GM12878 (cell line): ENCODE results near the gene TSSK3. TPM values are rescaled to one million over a fixed set of nuclear protein-coding genes. Genes with fewer than 3 reads are reported as not detected.

Source experiments
- ATAC-seq: fragments of 200-7000 bp; cut with Tn5 transposase; 3 replicates; pipeline ENCODE4 v1.9.1; 2020; ENCODE audit warnings: mild to moderate bottlenecking, moderate library complexity
- BruUV-seq: library from RNA; stranded (reverse); fragments of 400-500 nt; replicated peaks from 2 replicates; lab custom pipeline; 2021; lab: Mats Ljungman, UMichigan
- CTCF ChIA-PET: fragments of 300-600 bp; sonication (Branson Sonifier 250); formaldehyde crosslinking; extraction: SDS; loops from one replicate; lab custom pipeline; 2021; ENCODE audit warnings: inconsistent platforms; lab: Yijun Ruan, JAX
- POLR2A ChIA-PET: fragments of 350-600 bp; formaldehyde crosslinking; extraction: SDS; loops from one replicate; lab custom pipeline; 2021; ENCODE audit warnings: inconsistent platforms; lab: Charles Lee
- RAD21 ChIA-PET: fragments of 300-600 bp; sonication (Branson Sonifier 250); formaldehyde crosslinking; loops from one replicate; lab custom pipeline; 2023; ENCODE audit warnings: antibody characterized with exemption; ENCODE audit not compliant: unreplicated experiment; lab: Charles Lee
- SMC1A ChIA-PET: fragments of 300-600 bp; sonication (Branson Sonifier 250); formaldehyde crosslinking; loops from one replicate; lab custom pipeline; 2023; ENCODE audit not compliant: unreplicated experiment, uncharacterized antibody; lab: Charles Lee
- DNase-seq: peaks from one replicate; pipeline ENCODE4 v3.0.0-alpha.2; 2011; ENCODE audit warnings: low read depth, low spot score
- FAIRE-seq: peaks from 3 replicates; lab custom pipeline; 2011; peaks lifted over from hg19 to GRCh38; lab: Jason Lieb, UNC
- H2AFZ ChIP-seq: 2 replicates; pipeline ENCODE4 v1.6.0; 2011; ENCODE audit warnings: low read depth, low read length, control low read depth; ENCODE audit not compliant: control insufficient read depth
- H3K27ac ChIP-seq: 2 replicates; pipeline ENCODE4 v1.5.1; 2011; ENCODE audit warnings: control low read depth; ENCODE audit not compliant: control insufficient read depth, insufficient read depth
- H3K27me3 ChIP-seq, 2 experiments: replicated peaks in 1 of 2; 2 replicates each; pipeline versions ENCODE4 v1.6.0 to v1.6.1; 2011; ENCODE audit warnings: low read length in 1 of 2; ENCODE audit not compliant: control insufficient read depth in 2 of 2, insufficient read depth in 2 of 2
- H3K36me3 ChIP-seq, 2 experiments: 2 replicates each; pipeline ENCODE4 v1.5.1; 2011; ENCODE audit warnings: low read length in 1 of 2; ENCODE audit not compliant: control insufficient read depth in 2 of 2, insufficient read depth in 2 of 2
- H3K4me1 ChIP-seq: 2 replicates; pipeline ENCODE4 v1.6.1; 2011; ENCODE audit warnings: mild to moderate bottlenecking, low read length, moderate library complexity, mixed read lengths; ENCODE audit not compliant: control insufficient read depth, insufficient read depth
- H3K4me2 ChIP-seq: 2 replicates; pipeline ENCODE4 v1.6.0; 2011; ENCODE audit warnings: control low read depth; ENCODE audit not compliant: control insufficient read depth, insufficient read depth
- H3K4me3 ChIP-seq: fragments of 200-600 bp; sonication (generic); 2 replicates; pipeline ENCODE4 v1.5.1; 2016
- H3K79me2 ChIP-seq: 2 replicates; pipeline ENCODE4 v1.6.0; 2011; ENCODE audit warnings: low read length; ENCODE audit not compliant: control insufficient read depth, insufficient read depth
- H3K9ac ChIP-seq: 2 replicates; pipeline ENCODE4 v1.8.0; 2011; ENCODE audit warnings: low read length, control low read depth, mixed read lengths; ENCODE audit not compliant: control insufficient read depth, insufficient read depth
- H3K9me3 ChIP-seq: replicated peaks from 3 replicates; pipeline ENCODE4 v1.5.1; 2011; ENCODE audit warnings: mild to moderate bottlenecking, low read length; ENCODE audit not compliant: control insufficient read depth, insufficient read depth
- H4K20me1 ChIP-seq: 2 replicates; pipeline ENCODE4 v1.6.0; 2011; ENCODE audit not compliant: control insufficient read depth, insufficient read depth
- CHD1 ChIP-seq: IDR thresholded peaks from 2 replicates; pipeline ENCODE4 v1.6.1; 2012; ENCODE audit warnings: low read depth, low read length, improper control_type of control experiment
- CHD2 ChIP-seq: IDR thresholded peaks from 2 replicates; pipeline ENCODE4 v1.6.1; 2011; ENCODE audit warnings: low read depth, low read length, improper control_type of control experiment, borderline replicate concordance
- E2F8 ChIP-seq: fragments of 450-650 bp; IDR thresholded peaks from 2 replicates; pipeline ENCODE4 v1.6.1; 2018; ENCODE audit warnings: mild to moderate bottlenecking, low read depth, moderate library complexity; ENCODE audit not compliant: partially characterized antibody
- GABPA ChIP-seq: IDR thresholded peaks from 2 replicates; pipeline ENCODE4 v1.6.1; 2014; ENCODE audit warnings: antibody characterized with exemption, low read depth, mild to moderate bottlenecking, inconsistent platforms
- IRF4 ChIP-seq: IDR thresholded peaks from 2 replicates; pipeline ENCODE4 v1.6.1; 2011; ENCODE audit warnings: low read depth, low read length
- NBN ChIP-seq: fragments of 450-650 bp; IDR thresholded peaks from 2 replicates; pipeline ENCODE4 v1.6.1; 2016
- SP1 ChIP-seq: IDR thresholded peaks from one replicate; pipeline ENCODE4 v1.6.1; 2011; ENCODE audit warnings: low read depth, low read length
- SRF ChIP-seq, 2 experiments: IDR thresholded peaks; 2 replicates each; pipeline ENCODE4 v1.6.1; 2011; ENCODE audit warnings: low read depth in 2 of 2, low read length in 2 of 2, mild to moderate bottlenecking in 1 of 2, moderate library complexity in 1 of 2
- ZBTB11 ChIP-seq: fragments of 450-650 bp; formaldehyde crosslinking; IDR thresholded peaks from 2 replicates; pipeline ENCODE4 v1.5.0; 2022; ENCODE audit warnings: mild to moderate bottlenecking, missing genetic modification characterization
- ZNF687 ChIP-seq: fragments of 450-650 bp; IDR thresholded peaks from 2 replicates; pipeline ENCODE4 v1.6.1; 2017; ENCODE audit warnings: mild to moderate bottlenecking, moderate library complexity
- WGBS: methylation state at CpG from one replicate; pipeline ENCODE4 v1.1.6; 2016; ENCODE audit warnings: low lambda C conversion rate; ENCODE audit not compliant: insufficient replicate concordance, insufficient coverage; ENCODE audit errors: missing lambda C conversion rate; 5-methylcytosine and 5-hydroxymethylcytosine counted together
- in situ Hi-C: fragments of 300-500 bp; cut with MboI; formaldehyde crosslinking; loops from 9 replicates; pipeline ENCODE4 v1.14.3; 2018; ENCODE audit warnings: mixed read lengths
- intact Hi-C: fragments of 100-400 bp; cut with micrococcal nuclease; formaldehyde crosslinking; loops from one replicate; pipeline ENCODE4 v1.14.2; 2022; ENCODE audit not compliant: unreplicated experiment
- polyA plus RNA-seq, 11 experiments: library from polyadenylated mRNA; depleted of rRNA in 4 of 11; unstranded in 6 of 11; stranded (reverse) in 5 of 11; fragments of >200 nt; fragmentation: Nextera tagmentation in 4 of 11; fragmentation: Illumina TruSeq in 1 of 11; extraction: Ambion mirVana in 4 of 11; extraction: Trizol in 1 of 11; gene quantifications; 1 replicate in 1 of 11; 2 replicates in 10 of 11; pipeline versions ENCODE4 v1.2.1 to v1.2.3, GENCODE V29; 2011 to 2016; ENCODE audit warnings: inconsistent platforms in 2 of 11, missing spikeins in 2 of 11, low read depth in 1 of 11
- total RNA-seq, 4 experiments: library from RNA; depleted of rRNA in 3 of 4; stranded (reverse); fragments of >200 nt in 3 of 4; fragmentation: Illumina TruSeq in 1 of 4; extraction: Trizol in 1 of 4; gene quantifications; 2 replicates each; pipeline versions ENCODE4 v1.2.1 to v1.2.3, GENCODE V29; 2013 to 2021

TSSK3 gene
- total and polyA plus RNA-seq, 10 of the 15 experiments (the other 5 are each of a cell fraction or from before 2014, with no cell fraction given): 0.42 to 0.82 (median 0.60) TPM

- H4K20me1 ChIP-seq: no peaks in the 10 kb centered on the region
- H2AFZ ChIP-seq: no peak overlapping the region
- H3K4me2 ChIP-seq: no peak overlapping the region
- WGBS: 97% methylated on average over 11 of the region's 11 CpGs
- ChIA-PET SMC1A (interaction anchor here (1.1 kb wide), 1 partner anchor 161 kb away, joined by 3 read pairs; no protein-coding TSS in a partner anchor), POLR2A (interaction anchor here (0.7 kb wide), 1 partner anchor 40 kb away, joined by 3 read pairs; the partner anchor contains the start of gene MARCKSL1), CTCF (interaction anchor here (0.6 to 1.4 kb wide), 3 partner anchors 24 to 230 kb away, joined by 3 to 5 read pairs (median 3); no protein-coding TSS in a partner anchor), RAD21 (no interaction called here)
- intact Hi-C loops (no loop called here), in situ Hi-C loops (no loop called here)
- H3K27ac ChIP-seq: no peak overlapping the region
- peaks cover 10% of the 10 kb centered on the region for H3K4me1 ChIP-seq
- no peak overlapping the region for H3K9ac ChIP-seq
- no peak overlapping the region for H3K4me3 ChIP-seq
- no peaks in the 10 kb centered on the region for H3K27me3 ChIP-seq
- H3K9me3 ChIP-seq: no peaks in the 10 kb centered on the region
- no peak for ATAC-seq
- no peak for FAIRE-seq
- no peak for TF ChIP-seq ZBTB11 (CRISPR knock-in tag)
- TF ChIP-seq GABPA: no peak
- TF ChIP-seq NBN: no peak
- TF ChIP-seq IRF4: no peak
- TF ChIP-seq CHD2: no peak
- TF ChIP-seq E2F8: no peak
- TF ChIP-seq CHD1: no peak
- TF ChIP-seq SP1: no peak
- no peak for TF ChIP-seq ZNF687
- TF ChIP-seq SRF (IDR thresholded peaks at IDR 0.05; ENCODE audit: low read depth in 2 of 2, low read length in 2 of 2): no peak
- no peaks in the 10 kb centered on the region for H3K79me2 ChIP-seq
- BruUV-seq: no TSS peak
- DNase-seq: no peak
- H3K36me3 ChIP-seq: peaks cover 15 to 17% of the 10 kb centered on the region in 2 experiments
Measured at GRCh38 chr1:32376199-32376598, 13.9 kb downstream of the TSSK3 start.
